ENCODE results near the gene SMARCD3.

GRCh38 chr7:151271699-151272355, 23.3 kb upstream of the SMARCD3 start:
- TF ChIP-seq CTCF (IDR thresholded peaks at IDR 0.05): no peak
- TF ChIP-seq POLR2A (IDR thresholded peaks at IDR 0.05): no peak

Data from thyroid gland (tissue), 4 donors.